ENCODE measurements around the gene PCDHB16.
"Not testable (repeated sequence)": the region's sequence is repeated elsewhere in the genome, so short reads cannot be mapped to it uniquely, and the experiment has no call there.

- TF ChIP-seq CTCF (conservative IDR thresholded peaks at IDR 0.05; ENCODE audit: low read length); EZH2phosphoT487 (IDR thresholded peaks at IDR 0.05; ENCODE audit: borderline replicate concordance, low read depth, low read length): not testable (repeated sequence)
Measured at GRCh38 chr5:141210849-141211248, 28.7 kb downstream of the PCDHB16 start.
